NOMO-1 treated with DMSO at 0.1 percent for 48 hours (cell line): ENCODE measurements around the gene HOXC12.

ENCODE experiments used
- DNase-seq: peaks from one replicate; lab custom pipeline; 2025; ENCODE audit not compliant: unreplicated experiment; lab: John Stamatoyannopoulos, UW

The HOXC12 gene, protein sequence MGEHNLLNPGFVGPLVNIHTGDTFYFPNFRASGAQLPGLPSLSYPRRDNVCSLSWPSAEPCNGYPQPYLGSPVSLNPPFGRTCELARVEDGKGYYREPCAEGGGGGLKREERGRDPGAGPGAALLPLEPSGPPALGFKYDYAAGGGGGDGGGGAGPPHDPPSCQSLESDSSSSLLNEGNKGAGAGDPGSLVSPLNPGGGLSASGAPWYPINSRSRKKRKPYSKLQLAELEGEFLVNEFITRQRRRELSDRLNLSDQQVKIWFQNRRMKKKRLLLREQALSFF

DNA sequence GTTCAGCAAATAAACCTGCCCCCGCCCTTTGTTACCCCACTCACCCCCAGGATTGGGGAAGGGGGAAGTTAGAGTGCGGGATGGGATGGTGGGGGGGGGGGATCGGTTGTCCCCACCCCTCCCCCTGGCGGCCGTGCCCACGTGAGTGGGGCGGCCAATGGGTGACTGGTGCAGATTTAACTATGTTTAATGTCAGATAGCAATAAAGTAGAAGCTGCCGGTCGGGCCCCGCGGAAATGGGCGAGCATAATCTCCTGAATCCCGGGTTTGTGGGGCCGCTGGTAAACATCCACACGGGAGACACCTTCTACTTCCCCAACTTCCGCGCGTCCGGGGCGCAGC lies at the start of gene HOXC12:
HOXC12 (plus strand) TSS at position 210 of the 342 bp plus-strand sequence; CDS start at position 237, 27 bp downstream.
- no peak for DNase-seq

DNA sequence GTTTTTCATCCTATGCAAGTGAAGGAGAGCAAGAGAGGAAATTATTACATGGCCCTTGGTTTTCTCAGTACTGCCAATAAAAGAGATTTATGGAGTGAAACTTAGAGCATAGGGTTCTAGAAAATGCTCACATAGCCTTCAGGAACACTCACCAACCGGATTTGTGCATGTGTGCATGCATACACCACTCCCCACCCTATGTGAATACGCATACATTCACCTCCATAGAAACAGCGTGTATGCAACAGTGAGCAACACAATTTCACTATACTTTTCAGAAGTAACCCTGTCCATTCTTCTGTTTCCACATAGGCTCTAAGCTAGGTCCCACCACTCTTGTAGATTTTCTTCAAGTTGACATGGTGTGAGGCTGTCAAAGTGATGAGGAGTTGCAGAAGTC lies 47.6 kb upstream of the HOXC12 start:
- no peak for DNase-seq

DNA sequence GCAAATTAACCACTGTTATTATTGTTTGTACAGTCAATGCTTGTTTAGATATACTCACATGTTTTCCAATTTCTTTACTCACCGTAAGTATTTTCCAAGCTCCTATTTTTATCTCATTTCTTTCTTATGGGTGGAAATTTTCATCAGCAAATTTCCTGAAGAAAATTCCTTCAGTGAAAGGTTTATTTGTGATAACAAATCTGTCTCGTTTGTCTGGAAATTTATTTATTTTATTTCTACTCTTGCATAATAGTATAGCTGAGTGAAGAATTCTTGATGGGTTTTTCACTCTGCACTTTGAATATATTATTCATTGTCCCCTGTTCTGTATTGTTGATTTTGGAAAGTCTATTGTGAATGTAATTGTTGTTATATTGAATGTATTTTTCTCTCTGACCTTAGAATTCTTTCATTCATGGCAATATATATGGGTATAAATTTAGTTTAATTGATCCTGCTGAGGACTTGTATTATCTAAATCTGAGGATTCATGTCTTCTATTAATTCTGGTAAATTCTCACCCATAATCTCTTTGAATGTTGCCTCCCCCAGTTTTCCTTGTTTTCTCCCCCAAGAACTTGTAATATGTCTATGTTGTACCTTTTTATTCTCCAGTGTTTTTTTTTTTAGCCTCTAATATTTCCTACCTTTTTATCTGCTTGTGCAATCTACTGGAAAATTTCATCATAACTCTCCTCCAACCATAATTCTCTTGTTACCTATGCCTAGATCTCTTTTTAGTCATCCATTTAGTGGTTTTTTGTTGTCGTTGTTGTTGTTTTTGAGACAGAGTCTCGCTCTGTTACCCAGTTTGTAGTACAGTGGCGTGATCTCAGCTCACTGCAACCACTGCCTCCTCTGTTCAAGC lies 37.7 kb upstream of the HOXC12 start:
- no peak for DNase-seq

DNA sequence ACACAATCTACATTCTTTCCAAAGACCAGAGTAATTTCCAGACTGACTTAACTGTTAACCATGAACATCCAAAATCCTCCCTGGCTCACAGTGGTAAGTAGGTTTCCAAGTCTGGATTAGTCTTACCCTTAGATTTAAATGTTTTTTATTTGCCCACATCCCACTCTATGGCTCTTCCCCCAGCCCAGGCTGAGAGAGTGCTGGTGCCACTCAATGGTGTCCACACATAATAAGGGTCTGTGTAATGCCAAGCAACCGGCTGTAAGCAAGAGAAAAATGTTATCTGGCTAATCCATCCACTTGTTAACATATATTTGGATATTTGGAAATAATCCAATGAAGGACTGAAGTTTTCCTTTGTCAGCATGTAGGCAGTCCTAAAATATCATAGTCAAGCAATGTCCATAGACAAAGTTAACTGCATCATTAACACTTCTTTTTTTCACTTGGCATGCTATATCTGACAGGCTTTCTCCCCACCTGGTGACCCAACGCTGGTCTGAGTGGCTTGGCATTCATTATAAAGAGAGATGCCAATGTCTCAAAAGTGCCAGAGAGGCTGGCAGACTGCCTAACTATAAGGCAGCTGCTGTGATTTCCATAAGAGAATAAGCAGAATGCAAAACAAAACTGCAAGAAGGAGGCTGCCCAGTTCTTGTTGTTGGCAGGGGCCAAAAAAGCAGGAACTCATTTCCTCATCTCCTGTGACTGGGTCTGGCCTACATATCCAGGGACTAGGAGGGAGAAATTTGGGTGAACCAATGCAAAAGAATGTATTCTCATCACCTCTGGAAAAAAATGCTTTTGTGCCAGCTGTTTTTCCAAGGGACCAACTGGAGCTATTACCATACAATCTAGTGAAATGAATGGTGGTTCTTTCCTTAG lies 29.9 kb upstream of the HOXC12 start:
- DNase-seq = no peak

DNA sequence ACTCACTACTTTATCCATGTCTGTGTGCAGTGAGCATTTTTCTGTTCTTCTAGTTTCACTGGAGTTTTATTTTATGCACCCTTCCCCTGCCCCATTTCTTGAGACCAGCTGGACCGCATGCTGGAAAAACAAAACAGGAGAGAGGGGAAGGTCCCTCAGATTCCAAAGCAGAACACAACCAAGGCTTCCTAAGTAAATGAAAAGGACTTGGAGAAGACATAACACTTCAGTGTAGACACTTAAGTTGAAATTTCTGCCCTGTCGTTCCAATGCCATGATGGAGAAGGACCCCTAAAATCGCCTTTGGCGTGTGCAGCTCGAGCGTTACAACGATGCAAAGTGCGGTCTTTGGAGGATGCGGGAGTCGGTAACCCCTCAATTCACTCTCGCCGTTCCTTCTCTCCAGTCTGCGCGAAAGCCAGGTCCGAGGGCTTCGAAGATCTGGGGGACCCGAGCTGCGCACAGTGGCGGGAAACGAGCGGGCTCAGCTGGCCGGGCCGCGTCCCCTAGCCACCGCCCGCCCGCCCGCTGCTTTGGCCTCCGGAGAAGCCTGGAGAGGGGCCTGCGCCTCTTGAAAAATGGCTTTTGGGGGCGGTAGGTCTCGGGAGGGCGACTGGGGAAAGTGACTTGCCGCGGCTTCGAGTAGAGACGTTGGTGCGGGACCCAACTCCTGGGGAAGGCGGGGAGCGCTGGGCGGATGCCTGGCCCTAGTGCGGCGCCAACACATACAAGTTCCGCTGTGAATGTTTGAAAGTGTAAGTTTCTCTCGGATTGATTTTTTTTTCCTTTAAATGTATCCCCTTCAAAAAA lies 27.3 kb upstream of the HOXC12 start:
- no peak for DNase-seq

DNA sequence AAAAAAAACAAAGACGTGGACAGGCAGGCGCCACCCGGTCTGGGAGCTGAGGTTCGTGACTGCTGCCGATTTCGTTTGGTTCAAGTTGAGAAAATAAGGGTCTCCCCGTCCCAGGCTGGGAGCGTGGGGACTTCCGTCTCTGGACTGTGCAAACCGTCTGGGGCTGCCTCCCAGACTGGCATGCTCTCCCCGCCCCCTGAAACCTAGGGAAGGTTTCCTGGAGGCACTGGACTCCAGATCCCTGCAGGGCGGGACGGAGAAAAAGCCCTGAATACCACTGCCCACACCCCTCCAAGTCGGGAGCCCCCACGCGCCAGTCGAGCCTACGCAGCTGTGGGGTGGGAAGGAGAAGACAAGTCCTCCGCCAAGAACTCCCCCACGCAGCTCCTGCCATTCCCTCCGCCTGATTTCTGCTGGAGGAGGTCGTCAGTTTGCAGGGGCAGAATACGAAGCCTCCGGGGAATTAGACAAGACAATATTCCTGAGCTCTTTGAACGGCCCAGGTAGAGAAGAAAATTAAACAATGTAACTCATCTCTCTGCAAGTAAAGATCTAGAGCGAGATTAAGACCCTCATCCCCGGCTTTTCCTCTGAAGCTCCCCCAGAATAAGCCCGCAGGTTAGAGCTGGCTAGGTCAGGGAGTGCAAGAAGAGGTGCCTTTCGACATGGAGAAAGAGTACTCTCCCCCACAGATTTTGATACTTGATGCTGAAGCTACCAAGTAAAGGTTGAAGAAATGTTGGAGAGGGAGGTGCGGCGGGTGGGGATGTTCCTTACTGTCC lies 26.5 kb upstream of the HOXC12 start:
- no peak for DNase-seq

DNA sequence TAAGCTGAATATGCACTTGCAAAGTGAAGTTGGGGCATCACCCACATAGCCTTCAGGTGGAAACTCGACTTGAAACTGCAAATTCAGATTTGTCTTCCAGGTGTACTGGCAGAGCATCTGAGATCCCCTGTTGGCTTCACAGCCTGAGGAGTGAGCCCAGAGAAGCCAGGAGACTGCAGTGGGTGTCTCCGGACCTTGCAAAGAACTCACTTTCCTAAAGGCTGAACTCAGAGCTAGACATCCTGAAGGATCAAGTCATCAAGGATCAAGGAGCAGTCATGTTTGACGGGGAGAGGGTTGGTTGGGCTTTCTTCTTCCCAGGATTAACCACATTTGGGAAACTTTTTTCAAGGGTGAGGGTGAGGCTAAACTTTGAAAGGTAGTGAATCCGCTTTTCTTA lies 25.2 kb upstream of the HOXC12 start:
- DNase-seq = no peak

DNA sequence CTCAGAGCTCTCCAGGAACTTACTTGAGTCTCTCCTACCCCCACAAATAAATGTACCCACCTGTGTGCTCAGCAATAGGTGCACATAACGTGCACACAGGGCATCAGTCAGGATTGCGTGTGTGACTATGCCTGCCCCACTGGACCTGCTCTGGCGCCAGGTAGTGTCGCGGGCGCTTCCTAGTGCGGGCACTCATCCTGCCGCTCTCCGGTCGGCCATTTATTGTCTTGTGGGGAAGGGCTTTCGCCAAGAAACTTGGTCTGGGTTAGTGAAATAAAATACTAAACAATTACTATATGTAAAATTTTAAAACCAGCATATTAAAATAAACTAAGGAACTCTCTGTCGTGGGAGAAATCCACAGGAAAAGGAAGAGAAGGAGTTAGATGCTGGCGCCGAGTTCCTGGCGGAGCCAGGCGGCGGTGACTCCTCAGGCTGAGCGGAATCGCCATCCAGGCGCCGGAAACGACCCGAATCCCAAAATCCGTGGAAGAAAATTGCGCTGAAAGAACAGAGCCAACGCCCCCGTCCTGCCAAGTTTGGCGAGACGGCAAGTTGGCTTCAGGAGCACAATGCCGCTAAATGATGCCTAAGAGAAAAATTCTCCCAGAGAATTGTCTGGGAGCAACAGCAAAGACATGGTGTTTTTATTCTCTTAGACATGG lies 24.0 kb upstream of the HOXC12 start:
- no peak for DNase-seq

DNA sequence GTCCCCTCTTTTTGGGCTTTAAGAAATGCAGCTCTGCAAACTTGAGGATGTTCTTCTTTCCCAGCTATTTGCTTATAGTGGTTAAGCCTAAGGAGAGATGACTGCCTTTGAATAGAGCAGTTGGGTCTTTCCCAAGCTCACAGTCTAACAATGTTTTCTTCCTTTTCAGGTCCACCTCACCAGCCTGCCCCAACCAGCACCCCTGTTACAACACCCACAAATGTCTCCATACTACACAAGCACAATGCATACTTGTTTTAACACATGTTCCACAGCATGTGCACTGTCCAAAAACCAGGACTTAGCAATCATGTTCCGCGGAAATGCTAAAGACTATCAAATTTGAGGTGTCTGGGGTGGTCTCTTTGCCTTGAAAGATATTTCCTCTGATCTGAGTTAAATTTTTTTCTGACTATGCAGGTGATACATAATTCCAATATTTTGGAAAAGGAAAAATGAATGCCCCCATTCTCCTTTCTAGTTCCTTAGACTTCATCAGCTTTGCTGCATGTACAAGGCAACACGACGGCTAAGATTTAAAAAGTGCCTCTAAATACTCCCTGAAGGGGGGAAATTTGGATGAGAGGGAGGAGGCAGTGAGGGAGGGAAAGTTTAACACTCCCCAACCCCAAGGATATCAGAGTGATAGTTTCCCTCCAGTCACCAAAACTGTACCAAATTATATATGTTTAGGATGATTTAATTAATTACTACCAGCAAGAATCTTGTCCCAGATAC lies 22.7 kb upstream of the HOXC12 start:
- no peak for DNase-seq

DNA sequence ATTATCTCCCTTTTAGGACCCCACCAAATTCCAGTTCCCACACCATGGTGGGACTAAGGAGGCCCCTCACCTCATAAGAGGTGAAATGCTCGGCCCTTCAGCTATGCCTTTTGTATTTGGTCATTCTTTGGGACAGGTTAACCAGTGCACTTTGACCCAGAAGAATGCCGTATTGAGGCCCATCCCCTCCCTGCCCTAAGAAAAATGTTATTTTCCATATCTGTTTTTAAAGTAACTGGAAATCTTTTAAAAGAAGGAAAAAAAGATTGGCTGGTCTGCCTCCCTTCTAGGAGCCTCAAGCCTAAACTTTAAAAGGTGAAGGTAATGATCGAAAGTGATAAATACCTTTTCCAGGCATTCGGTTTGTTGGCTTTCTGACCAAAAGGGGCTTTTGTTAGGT lies 21.8 kb upstream of the HOXC12 start:
- DNase-seq = no peak

DNA sequence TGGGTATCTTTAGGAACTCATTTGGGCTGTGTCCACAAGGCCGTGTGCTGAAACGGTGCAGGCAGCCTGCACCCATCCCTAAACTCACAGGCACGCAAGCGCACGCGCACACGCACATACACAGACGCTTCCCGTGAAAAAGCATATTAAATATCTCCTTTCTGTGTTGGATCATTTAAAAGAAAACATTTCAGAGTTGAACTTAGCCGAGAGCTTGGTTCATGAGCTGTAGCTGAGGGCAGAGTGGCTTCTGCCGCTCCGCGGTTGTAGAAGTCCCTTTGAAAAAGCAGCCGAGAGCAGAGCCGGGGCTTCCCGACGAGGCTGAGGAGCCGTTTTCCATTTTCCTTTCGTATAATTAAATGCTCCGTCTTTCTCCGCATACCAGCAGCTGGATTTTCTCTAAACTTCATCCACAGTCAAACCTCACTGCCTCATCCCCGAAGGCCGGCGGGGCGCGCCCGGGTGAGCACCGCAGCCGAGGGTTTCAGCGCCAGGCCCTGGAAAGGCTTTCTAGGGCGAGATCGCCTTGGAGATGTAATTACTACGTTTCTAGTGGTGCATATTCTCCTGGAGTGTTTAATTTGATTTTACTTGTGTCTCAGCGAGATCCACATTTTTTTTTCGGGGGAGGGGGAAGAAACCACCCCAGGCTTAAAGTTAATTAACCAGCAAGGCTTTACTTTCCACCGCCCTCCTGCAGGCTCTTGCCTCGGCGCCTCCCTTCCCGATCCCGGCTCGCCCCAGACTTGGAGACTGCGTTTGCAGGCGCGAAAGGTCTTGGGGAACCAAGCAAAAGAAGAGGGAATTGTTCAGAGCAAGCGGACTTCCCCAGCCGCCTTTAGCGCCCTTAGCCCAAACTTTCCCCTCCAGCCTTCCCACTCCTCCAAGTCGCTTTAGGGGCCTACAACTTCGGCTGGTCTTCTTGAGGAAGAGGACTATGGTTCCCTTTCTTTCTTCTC lies 19.0 kb upstream of the HOXC12 start:
- DNase-seq = no peak

DNA sequence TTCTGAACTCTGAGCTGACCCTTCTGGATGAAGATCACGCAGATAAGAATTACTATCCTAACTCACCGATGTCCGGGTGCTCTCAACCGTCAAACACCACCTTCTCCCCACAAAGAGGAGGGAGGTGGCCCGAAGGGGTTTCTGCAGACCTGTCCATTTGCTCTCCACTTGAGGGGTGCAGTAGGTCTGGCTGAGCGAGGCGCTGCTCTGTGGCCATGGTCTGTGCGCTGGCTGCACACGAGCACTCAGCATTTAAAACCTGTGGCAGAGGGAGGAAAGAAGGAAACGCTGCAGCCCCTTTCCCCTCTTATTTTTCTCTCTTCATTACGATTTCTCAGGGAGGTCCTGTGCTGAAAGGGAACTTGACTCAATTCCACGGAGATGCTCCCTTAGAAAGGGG lies 17.6 kb upstream of the HOXC12 start:
- DNase-seq = no peak

DNA sequence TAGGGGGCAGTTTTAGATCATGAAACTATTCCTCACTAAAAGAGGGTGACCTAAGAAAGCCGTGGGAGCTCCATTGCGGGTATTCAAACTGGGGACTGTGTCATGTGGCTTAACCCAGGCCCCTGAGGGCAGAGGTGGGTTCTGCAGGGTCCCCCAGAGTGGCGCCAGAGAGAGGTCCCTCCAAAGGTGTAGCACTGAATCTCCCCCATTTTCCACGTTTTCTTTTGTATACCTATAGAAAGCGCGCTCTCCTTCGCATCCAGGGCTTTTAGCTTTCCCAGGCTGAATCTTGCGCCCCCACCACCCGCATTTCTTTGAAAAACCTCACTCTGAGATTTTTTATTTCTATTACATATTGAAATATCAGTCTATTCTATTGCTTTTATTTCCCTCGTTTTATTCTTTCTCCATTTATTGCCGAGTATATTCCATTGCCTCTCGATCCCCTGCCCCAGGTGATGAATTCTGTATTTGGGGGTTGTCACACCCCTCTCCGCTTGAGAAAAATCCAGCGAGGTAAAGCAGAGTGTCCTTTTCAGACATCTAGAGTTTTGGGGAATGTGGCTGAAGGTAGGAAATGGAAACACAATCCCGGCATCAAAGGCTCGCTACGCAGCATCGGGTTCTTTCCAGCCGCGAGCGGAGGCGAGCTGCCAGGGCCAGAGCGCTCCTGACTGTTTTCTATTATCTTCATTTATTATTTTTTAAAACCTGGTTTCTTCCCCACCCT lies 16.9 kb upstream of the HOXC12 start:
- DNase-seq = no peak

DNA sequence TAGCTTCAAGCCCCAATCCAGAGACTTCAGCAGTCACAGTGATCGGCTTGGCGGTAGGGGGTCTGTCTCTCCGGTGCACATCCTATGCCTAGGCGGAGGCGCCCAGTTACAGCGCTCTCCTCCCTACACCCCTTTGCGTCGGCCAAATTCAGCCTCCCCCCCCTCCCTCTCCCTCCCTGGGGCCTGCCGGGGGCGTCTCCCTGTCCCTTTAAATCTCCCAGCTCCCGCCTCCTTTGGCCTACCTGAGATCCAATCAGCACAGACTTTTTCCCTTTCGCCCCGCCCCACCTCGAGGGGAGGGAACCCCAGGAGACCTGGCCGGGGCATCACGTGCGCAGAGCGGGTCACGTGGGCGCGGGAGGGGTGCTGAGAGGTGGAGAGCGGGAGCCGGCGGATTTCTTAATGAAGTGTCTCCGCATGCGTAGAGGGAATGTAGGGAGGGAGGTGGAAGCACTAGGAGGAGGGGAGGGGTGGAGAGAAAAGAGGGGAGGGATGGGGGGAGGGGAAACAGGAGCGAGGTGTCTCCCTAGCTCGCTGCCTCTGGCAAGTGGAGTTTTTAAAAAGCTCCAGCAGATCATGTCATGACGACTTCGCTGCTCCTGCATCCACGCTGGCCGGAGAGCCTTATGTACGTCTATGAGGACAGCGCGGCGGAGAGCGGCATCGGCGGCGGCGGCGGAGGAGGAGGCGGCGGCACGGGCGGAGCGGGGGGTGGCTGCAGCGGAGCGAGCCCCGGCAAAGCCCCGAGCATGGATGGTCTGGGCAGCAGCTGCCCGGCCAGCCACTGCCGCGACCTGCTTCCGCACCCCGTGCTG lies 16.2 kb upstream of the HOXC12 start, which contains the start of gene HOXC13:
HOXC13 (plus strand) TSS at position 506 of the 815 bp plus-strand sequence; CDS start at position 582, 76 bp downstream.
- DNase-seq = no peak

DNA sequence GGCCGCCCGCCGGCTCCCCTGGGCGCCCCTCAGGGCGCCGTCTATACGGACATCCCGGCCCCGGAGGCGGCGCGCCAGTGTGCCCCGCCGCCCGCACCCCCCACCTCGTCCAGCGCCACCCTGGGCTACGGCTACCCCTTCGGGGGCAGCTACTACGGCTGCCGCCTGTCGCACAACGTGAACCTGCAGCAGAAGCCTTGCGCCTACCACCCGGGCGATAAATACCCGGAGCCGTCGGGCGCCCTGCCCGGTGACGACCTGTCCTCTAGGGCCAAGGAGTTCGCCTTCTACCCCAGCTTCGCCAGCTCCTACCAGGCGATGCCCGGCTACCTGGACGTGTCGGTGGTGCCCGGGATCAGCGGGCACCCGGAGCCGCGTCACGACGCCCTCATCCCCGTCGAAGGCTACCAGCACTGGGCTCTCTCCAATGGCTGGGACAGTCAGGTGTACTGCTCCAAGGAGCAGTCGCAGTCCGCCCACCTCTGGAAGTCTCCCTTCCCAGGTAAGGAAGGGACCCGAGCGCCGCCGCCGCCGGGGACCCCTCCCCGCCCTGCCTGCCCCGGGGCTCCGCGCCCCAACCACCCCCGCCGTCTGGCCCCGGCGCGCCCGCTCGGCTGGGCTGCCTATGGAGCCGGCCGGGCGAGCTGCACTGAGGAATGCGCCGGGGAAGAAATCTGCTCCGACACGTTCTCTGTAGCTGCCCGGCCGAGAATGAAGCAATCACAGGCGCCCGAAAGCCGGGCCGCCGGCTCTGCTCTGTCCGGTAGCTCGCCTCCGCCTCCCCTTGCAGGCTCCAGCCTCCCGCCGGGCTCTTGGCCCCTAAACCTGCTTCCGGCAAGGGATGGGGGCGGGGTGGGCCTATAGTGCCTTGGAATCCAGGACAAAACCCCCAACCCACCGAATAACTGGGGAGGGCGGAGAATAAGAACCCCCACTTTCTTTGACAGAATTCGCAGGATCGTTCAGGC lies 15.3 kb upstream of the HOXC12 start:
- no peak for DNase-seq
